GM11168 (cell line): Measurements from ENCODE around the gene MYOF.
"Not testable (repeated sequence)": the region's sequence is repeated elsewhere in the genome, so short reads cannot be mapped to it uniquely, and the experiment has no call there.

Experiments used
- in situ Hi-C: fragments of 300-500 bp; cut with MboI; formaldehyde crosslinking; loops from one replicate; pipeline ENCODE4 v1.12.0; 2022; ENCODE audit warnings: low sequenced_read_pairs; ENCODE audit not compliant: unreplicated experiment

The MYOF gene

DNA sequence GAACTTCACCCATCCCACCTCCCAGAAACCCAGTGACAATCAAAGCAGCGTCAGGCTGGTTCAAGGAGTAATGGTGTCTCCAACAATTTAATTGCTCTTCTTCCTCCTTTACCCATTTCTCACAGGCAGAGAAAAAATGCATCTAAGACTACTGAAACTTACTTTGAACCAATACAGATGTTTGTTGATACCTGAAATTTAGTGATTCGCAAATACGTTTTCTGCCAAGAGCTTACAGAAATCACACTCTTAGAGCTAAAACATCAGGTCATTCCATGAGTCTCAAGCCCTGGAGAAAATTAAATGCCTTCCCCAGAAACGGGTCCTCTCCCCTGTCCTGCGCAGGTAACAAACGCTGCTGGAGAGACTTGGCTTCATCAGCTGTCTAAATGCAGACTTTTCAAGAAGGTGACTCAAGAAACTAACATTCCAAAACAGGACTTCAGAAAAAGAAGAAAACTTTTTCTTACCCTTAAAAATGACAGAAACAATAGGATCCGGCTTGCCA, 443 bp downstream of the MYOF start:
- in situ Hi-C loops: loop anchor here (5.0 to 25.0 kb wide), 2 partner anchors 104 to 394 kb away; no protein-coding TSS in a partner anchor

DNA sequence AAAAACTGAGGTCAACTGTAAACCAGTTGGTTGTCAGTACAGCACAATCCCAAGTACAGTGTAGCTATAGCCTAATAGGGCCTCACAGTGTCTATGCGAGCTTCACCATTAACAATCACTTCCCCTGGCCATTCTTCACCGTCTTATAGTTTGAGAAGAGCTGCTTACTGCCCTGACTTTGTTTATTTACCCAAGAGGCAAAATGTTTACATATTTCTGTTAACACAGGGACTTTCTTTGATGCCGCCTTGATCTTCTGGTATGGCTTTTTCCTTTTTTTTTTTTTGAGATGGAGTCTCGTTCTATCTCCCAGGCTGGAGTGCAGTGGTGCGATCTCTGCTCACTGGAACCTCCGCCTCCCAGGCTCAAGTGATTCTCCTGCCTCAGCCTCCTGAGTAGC, 3.3 kb downstream of the MYOF start:
- in situ Hi-C loops: loop anchor here (25.0 kb wide), 1 partner anchor 392 kb away; no protein-coding TSS in a partner anchor

DNA sequence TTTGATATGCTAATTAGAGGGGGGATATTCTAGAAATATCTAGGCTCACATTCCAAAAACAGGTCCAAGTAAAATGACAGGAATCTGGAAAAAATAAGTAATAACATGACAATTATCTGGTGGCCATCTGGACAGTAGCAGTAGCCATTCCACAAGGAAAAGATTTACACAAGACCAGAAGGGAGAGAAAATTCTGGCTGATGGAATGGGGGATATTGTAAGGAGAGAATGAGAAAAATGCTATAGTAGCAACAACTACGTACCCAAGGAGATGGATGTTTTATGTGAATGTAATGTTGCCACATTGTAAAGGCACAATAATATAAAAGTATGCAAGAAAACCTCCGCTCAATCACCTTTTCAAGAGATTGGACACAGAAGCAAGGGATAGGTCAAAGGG, 5.4 kb downstream of the MYOF start:
- in situ Hi-C loops: loop anchor here (25.0 kb wide), 1 partner anchor 389 kb away; no protein-coding TSS in a partner anchor

DNA sequence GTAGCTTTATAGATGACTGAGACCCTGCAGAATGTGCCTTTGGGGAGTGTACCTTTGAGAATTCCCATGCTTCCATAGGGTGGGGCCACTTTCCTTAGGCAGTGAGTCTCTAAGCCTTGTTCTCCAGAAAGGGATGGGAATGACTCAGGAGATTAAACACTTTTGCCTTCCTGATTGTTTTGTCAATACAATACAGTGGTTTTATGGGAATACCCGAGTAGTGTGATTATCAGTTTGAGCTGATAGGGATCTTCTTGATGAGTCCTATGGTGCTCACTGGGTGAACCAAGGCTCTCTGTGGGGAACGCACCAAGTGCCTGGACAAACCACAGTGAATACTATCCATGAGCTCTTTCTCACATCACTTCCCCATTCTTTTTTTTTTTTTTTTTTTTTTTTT, 6.3 kb downstream of the MYOF start:
- in situ Hi-C loops: loop anchor here (25.0 kb wide), 1 partner anchor 389 kb away; no protein-coding TSS in a partner anchor

DNA sequence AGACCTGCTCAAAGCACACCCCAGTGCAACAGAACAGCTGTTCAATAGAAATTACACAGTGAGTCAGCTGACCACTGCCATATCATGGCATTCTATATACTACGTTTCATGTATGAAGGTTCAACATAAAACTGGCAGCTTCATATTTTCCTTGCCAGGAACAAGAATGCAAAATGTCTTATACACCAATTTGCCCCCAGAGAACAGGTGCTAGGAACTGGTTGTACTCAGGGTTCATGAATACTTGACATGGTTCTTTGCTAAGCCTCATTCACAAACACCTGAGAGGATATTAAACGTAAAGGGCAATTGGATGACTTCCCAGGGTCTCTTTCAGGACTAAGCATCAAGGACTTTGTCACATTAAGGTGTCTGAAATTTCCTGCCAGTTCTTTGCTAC, 6.9 kb downstream of the MYOF start:
- in situ Hi-C loops: loop anchor here (25.0 kb wide), 1 partner anchor 388 kb away; no protein-coding TSS in a partner anchor

DNA sequence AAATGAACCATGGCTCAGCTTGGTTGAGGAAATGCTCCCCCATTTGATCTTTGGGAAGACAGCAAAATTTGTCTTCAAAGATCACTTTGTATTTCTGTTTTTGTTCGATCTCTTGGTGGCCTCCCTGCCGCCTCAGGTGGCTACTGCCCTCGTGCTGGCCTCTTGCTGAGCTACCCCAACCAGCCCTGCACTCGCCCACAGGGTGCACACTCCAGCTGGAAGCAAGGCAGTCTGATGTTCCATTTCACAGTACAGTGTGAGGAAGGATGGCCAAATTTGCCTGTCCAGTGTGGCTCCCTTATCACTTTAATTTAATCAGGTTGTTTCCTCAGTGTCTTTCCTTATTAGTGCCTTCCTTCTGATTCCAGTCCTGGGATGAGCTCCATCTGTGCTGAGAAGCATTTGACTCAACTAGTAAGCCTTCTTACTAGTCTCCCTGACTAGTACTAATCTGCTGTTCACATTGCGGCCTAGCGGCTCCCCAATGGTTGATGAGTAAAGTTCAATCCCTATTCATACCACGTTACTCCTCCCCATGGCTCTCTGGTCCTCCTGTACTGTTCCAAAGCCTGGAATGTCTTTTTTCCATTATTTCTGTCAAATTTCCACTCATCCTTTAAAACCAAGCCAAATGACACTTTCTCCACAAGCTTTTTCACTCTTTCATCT, 8.2 kb downstream of the MYOF start:
- in situ Hi-C loops: no loop called here

DNA sequence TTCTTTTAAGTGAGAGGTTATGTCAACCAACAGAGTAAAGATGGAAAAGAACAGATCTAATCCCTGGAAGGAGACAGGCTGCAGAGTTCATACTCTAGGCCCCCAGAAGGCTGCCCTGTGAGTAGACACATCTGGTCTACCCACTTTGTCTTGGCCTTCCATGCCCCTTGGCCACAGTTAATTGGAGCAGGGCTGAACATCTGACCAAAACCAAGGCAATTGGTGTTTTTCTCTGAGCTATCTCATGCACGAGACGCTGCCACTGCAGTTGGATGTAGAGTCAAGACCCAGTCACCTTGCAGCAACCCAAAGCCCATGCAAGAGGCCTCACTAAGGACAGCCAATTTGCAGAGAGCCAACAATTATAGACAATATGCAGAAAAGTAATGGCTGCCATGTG, 9.0 kb downstream of the MYOF start:
- in situ Hi-C loops: no loop called here

DNA sequence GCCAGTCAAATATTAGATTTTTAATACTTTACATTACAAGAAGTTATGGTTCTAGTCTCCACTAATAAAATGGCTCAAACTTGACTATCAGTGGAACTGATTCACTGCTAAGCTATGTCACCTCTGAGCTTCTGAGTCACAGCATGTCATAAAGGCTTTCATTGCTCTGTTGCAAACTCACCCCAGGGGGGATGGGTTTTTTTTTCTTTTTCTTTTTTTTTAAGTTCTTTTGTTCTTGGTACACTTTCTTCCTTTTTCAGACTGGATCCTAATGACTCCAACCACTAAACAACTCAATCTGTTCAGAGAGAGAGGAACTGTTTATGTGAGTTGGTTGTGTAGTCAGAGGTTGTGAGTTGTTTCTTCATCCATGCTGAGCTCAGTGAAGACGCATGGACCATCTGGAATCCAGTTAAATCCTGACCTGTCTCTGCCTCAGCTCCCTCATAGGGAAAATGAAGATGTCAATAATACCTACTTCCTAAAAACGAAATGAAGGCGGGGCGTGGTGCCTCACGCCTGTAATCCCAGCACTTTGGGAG, 11.0 kb downstream of the MYOF start:
- in situ Hi-C loops: no loop called here

DNA sequence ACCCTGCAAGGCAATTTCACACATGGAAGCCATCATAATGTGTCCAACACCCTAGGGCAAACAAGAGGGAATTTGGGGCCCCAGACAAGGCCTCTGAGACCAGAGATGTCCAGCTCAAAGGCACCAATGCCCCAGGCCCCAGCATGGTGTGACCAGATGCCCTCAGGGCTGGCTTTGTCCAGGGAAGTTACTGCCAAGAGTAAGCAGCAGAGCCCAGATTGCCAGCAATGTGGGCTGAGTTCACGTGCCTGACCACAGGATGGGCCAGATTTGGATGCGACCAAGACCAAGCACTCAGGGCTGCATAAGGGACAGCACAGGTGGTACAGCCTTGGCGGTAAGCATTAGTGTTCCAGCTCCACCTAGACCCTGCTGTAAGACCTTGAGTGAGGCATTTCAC, 12.7 kb downstream of the MYOF start:
- in situ Hi-C loops: no loop called here

DNA sequence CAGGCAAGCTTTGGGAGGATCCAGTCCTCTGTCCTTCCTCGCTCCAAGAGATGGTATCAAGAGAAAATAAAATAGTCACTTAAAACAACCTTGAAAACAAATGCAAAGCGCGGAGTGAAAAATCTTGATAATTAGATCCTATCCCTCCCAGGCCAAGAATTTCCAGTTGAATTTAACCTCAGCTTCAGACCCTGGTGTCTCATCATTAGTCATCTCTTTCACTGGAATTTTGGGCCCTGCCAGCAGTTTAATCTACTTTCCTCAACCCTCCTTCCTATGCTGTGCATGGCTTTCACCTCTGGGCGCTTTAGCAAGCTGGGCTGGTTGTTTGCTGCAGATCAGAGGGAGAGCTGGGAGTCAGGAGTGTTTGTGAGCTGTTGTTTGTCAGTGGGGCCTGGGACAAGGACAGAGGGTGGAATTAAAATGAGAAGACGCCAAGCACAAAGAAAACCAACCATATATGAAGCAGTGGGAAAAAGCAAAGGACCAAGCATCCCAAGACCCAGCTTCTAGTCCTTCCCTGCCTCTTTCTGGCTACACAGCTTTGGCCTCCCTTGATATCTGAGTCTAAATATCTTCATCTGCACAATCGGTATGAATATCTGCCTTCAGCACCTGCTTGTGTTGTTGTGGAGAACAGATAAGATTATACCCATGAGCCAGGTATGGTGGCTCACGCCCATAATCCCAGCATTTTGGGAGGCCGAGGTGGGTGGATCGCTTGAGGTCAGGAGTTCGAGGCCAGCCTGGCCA, 13.5 kb downstream of the MYOF start:
- in situ Hi-C loops: no loop called here

DNA sequence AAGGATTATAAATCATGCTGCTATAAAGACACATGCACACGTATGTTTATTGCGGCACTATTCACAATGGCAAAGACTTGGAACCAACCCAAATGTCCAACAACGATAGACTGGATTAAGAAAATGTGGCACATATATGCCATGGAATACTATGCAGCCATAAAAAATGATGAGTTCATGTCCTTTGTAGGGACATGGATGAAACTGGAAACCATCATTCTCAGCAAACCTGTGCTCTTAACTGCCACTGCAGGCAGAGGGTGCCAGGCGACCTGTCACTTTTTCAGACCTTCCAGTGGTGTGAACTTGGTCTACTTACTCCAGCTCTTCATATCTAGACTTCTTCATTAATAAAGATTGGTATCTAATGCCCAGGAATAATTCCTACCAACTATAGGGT, 14.5 kb downstream of the MYOF start:
- in situ Hi-C loops: not testable (repeated sequence)

DNA sequence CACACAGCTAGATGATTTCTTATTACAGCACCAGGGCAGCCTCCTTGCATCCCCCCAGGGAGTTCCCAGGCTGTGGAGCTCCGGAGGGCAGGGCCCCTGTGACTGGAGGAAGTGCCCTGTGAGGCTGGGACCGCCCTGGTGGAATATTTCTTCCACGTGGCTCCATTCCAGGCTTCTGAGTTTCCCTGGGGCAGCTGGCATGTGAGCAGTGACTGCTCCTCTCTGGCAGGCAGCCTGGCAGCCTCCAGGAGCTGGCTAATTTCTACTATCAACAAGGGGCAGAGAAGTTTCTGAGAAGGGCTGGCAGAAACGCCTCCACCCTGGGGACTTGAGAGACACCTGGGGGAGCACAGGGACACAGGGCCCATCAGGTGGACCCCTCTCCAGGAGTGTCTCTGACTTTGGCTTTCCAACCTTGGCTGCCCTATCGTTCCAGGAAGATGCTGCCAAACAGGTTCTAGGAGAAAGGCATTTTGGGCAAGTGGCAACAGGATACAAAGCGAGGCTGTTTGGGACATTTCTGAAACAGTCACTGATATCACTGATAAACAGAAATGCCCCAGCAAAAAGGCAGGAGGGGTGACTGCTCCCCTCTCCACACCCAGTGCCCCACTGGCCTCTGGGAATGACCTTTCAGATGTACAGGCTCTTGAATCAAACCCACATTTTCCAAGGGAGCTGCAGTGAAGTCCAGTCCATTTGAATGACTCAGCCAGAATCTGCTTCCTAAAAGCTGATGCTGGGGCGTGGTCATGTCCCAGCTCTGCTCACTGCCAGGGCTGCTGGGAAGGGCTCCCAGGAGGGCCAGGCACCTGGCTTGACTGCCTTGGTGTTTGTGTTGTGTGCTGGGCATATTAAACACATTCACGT, 16.1 kb downstream of the MYOF start:
- in situ Hi-C loops: no loop called here

DNA sequence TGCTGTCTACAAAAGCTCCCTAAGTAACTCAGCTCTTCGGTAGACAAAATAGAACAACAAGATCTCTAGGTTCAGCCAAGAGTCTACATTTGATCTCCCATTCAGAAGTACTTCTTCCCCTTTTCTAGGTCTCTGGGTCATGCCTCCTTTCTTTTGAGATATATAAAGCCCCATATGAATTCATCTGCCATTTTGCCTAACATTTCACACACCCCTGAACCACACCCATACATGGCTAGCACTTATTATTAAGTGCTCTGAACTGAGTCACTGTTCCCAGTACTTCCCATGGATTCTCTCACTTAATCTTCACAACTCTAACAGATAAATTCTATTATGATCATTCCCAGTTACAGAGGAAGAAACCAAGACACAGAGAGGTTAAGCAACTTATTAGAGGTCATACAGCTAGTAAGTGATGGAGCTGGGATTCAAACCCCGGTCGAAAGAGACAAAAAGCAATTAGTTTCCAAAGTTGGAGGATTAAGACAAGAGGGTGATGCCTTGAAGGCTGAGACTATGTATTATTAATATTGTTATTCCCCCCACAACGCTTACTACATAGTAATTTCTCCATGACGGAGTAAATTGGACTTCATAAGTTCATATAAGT, 17.3 kb downstream of the MYOF start:
- in situ Hi-C loops: no loop called here

DNA sequence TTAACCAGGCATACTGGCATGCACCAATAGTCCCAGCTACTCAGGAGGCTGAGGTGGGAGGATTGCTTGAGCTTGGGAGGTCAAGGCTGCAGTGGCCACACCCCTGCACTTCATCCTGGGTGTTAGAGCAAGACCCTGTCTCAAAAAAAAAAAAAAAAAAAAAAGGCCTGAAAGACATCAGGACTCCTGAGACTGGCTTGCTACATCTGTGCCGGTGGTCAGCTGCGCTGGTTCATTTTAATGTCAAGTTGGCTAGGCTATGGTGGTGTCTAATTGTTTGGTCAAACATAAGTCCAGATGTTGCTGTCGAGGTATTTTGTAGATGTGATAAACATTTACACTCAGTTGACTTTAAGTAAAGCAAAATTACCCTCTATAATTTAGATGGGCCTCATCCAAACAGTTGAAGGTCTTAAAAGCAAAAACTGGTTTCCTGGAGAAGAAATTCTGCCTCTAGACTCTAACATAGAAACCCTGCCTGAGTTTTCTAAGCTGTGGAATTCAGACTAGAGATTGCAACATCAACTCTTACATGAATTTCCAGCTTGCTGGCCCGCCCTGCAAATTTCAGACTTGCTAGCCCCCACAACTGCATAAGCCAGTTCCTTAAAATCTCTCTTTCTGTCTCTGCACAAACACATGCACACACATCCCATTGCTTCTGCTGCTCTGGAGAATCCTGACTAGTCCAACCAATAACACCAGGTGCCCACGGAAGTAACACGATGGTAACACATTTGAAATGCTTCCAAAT, 18.2 kb downstream of the MYOF start:
- in situ Hi-C loops: no loop called here

DNA sequence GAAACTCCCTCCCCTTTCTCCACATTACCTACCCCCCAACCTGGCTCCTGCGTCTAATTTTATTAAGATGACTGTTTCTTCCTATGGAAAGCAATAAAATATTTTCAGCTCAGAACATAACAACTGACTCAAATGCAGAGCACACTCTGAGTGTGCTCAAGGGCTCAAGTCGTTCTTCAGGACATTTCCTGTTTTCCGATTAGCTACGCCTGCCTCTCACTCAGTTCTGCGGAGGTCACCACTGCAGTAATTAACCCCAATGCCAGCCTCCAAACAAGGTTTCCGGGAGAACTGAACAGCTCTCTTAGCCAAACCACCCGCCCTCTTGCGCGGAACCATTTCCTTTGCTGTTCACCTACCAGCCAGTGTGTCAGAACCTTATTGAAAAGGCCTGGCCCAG, 19.3 kb downstream of the MYOF start:
- in situ Hi-C loops: no loop called here

DNA sequence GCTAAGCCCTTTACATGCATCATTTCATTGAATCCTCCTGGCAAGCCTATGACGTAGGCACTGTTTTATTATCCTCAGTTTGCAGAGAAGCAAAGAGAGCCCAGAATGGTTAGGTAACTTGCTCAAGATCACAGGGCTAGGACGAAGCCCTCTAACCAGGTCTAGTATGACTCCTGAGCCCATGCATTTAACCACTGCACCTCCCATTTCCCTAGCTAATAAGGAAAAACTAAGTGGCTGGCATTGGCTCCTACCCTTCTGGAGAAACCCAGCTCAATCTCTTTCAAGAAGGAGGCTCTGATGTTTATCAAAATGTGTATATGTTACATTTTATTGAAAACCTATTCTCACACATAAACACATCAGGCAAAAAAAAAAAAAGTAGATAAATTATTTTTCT, 19.8 kb downstream of the MYOF start:
- in situ Hi-C loops: no loop called here

DNA sequence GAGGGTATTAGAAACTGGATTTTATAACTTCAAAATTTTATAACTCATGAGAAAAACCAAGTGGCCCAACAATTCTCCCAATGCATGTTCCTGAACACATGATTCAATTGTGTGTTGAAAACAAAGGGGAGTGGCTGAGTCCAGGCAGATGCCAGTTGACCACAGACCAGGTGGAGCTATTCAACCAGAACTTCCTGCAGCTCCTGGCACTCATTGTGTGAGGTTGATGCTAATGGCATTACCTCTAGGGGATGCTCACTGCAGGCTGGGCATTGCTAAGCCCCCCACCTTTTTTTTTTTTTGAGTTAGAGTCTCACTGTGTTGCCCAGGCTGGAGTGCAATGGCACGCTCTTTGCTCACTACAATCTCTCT, 20.3 kb downstream of the MYOF start:
- in situ Hi-C loops: no loop called here

DNA sequence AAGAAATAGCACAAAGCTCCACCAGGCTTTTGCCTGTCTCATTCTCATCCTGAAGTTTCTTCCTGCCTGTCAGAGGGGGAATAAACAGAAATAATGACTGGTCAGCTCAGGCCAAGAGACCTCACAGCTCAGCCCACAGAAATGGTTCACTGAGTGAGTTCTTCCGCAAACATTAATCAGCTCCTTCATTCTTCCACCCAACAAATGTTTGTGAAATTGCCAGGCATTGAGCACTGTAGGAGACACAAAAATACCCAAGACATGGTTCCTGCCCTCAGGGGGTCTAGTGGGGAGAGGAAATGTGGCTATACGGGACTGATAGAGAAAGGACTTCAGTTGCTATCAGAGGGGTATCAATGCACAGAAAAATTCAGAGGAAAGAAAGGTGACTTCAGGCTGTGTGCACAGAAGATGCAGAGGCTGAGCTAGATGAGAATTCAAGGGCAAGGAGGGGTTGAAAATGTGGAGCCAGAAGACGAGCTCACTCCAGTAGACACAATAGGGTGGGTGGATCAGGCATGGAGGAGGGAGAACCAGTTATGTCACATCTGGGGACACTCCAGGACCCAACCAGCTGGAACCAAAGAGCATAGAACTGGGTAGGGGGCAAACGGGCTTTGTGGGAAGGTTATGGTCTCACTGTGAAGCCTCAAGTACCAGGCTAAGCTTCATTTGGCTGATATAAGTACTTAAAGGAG, 20.9 kb downstream of the MYOF start:
- in situ Hi-C loops: no loop called here

DNA sequence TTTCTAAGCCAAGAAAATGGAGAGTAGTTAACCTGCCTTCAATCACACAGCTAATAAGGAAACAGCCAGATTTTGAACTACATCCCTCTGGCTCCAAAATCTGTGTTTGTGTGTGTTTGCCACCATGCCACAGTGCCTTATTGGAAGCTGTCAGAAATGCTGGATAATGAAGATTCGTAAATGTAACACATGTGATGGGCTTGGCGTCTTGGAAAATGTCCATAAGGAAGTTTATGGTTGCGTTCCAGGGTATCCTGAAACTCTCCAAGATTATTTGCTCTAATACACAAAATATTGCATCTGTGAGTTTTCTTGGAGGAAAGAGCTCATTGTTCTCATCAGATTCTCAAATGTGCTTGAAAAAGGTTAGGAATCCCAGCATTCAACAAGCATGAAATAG, 22.7 kb downstream of the MYOF start:
- in situ Hi-C loops: no loop called here
